AG04449 (cell line): ENCODE data around the gene ZMYM1.
"Not testable (repeated sequence)": the region's sequence is repeated elsewhere in the genome, so short reads cannot be mapped to it uniquely, and the experiment has no call there.

Experiments used
- CTCF ChIA-PET: fragments of 350-600 bp; formaldehyde crosslinking; extraction: SDS; loops from one replicate; lab custom pipeline; 2021; ENCODE audit warnings: antibody characterized with exemption; lab: Yijun Ruan, JAX
- POLR2A ChIA-PET: fragments of 400-600, 350-600 bp; formaldehyde crosslinking; extraction: SDS; loops from one replicate; lab custom pipeline; 2020; ENCODE audit warnings: antibody characterized with exemption, inconsistent platforms; lab: Yijun Ruan, JAX
- DNase-seq: peaks from one replicate; pipeline ENCODE4 v3.0.0-alpha.2; 2010; ENCODE audit warnings: low read depth, low spot score
- H3K4me3 ChIP-seq: 2 replicates; pipeline ENCODE4 v1.5.1; 2011; ENCODE audit warnings: low read depth, mild to moderate bottlenecking, control low read depth, low read length
- TF ChIP-seq, protein P1 (sequence below): IDR thresholded peaks from one replicate; pipeline ENCODE4 v1.5.1; 2011; ENCODE audit warnings: mild to moderate bottlenecking, moderate library complexity, low read length, control low read depth, inconsistent platforms; ENCODE audit not compliant: insufficient read depth; ENCODE audit errors: missing control alignments

Gene ZMYM1

GRCh38 chr1:35062518-35063196 lies 16.5 kb upstream of the ZMYM1 start:
- ChIA-PET CTCF (no interaction called here), POLR2A (interaction anchor here (0.5 kb wide), 1 partner anchor 648 kb away, joined by 3 read pairs; no protein-coding TSS in a partner anchor)
- H3K4me3 ChIP-seq = no peak overlapping the region
- DNase-seq = no peak
- TF ChIP-seq, protein P1, sequence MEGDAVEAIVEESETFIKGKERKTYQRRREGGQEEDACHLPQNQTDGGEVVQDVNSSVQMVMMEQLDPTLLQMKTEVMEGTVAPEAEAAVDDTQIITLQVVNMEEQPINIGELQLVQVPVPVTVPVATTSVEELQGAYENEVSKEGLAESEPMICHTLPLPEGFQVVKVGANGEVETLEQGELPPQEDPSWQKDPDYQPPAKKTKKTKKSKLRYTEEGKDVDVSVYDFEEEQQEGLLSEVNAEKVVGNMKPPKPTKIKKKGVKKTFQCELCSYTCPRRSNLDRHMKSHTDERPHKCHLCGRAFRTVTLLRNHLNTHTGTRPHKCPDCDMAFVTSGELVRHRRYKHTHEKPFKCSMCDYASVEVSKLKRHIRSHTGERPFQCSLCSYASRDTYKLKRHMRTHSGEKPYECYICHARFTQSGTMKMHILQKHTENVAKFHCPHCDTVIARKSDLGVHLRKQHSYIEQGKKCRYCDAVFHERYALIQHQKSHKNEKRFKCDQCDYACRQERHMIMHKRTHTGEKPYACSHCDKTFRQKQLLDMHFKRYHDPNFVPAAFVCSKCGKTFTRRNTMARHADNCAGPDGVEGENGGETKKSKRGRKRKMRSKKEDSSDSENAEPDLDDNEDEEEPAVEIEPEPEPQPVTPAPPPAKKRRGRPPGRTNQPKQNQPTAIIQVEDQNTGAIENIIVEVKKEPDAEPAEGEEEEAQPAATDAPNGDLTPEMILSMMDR = no peak

- ChIA-PET CTCF (no interaction called here), POLR2A (no interaction called here)
- no peak overlapping the region for H3K4me3 ChIP-seq
- TF ChIP-seq, protein P1 = no peak
- no peak for DNase-seq
Measured at GRCh38 chr1:35064265-35064664, 14.9 kb upstream of the ZMYM1 start.

DNA sequence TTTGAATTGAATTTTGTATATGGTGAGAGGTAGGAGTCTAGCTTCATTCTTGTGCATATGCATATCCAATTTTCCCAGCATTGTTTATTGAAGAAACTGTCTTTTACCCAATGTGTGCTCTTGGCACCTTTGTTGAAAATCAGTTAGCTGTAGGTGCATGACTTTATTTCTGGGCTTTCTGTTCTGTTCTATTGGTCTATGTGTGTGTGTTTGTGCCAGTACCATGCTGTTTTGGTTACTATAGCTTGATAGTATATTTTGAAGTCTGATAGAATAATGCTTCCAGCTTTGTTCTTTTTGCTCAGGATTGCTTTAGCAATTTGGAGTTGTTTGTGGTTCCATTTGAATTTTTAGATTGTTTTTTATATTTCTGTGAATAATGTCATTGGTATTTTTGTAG lies 9.4 kb upstream of the ZMYM1 start:
- no peak overlapping the region for H3K4me3 ChIP-seq
- TF ChIP-seq, protein P1 = no peak
- DNase-seq = no peak
- CTCF ChIA-PET = no interaction called here
- POLR2A ChIA-PET = no interaction called here

GRCh38 chr1:35073265-35073811 lies 5.8 kb upstream of the ZMYM1 start:
- ChIA-PET CTCF (no interaction called here), POLR2A (no interaction called here)
- no peak for DNase-seq
- TF ChIP-seq, protein P1 = no peak
- no peak overlapping the region for H3K4me3 ChIP-seq

GRCh38 chr1:35076426-35076825 lies 2.8 kb upstream of the ZMYM1 start:
- CTCF ChIA-PET, DNase-seq, POLR2A ChIA-PET: not testable (repeated sequence)

GRCh38 chr1:35080171-35080854 lies 1.1 kb downstream of the ZMYM1 start:
- TF ChIP-seq, protein P1 = no peak
- POLR2A ChIA-PET = no interaction called here
- H3K4me3 ChIP-seq = peak overlapping the region; percentile 82
- CTCF ChIA-PET = interaction anchor here (1.0 to 1.8 kb wide), 3 partner anchors 9 to 220 kb away, joined by 3 read pairs; no protein-coding TSS in a partner anchor
- no peak for DNase-seq

More at GRCh38 chr1:35076426-35076825, 2.8 kb upstream of the ZMYM1 start:
- not testable (repeated sequence) for H3K4me3 ChIP-seq
